Esophagus (tissue), 2 donors: ENCODE measurements around the gene IRF5. TPM values are rescaled to one million over a fixed set of nuclear protein-coding genes. Genes with fewer than 3 reads are reported as not detected.
"Not testable (repeated sequence)": the region's sequence is repeated elsewhere in the genome, so short reads cannot be mapped to it uniquely, and the experiment has no call there.

Source experiments
- H3K27ac ChIP-seq, 2 donors: one replicate each; pipeline ENCODE4 v1.5.1; 2013; ENCODE audit warnings: low read depth in 2 of 2, mild to moderate bottlenecking in 2 of 2, inconsistent platforms in 1 of 2, low read length in 1 of 2, moderate library complexity in 1 of 2
- H3K27me3 ChIP-seq, 2 donors: one replicate each; pipeline ENCODE4 v1.6.1; 2013; ENCODE audit warnings: low read length in 2 of 2, control low read depth in 1 of 2, mild to moderate bottlenecking in 1 of 2; ENCODE audit not compliant: insufficient read depth in 2 of 2, control insufficient read depth in 1 of 2
- H3K36me3 ChIP-seq, 2 donors: one replicate each; pipeline ENCODE4 v1.6.1; 2013; ENCODE audit warnings: low read length in 1 of 2; ENCODE audit not compliant: control insufficient read depth in 2 of 2, insufficient read depth in 2 of 2
- H3K4me1 ChIP-seq, 2 donors: one replicate each; pipeline ENCODE4 v1.6.1; 2013; ENCODE audit warnings: low read length in 1 of 2; ENCODE audit not compliant: control insufficient read depth in 2 of 2, insufficient read depth in 2 of 2
- H3K4me3 ChIP-seq, 2 donors: one replicate each; pipeline ENCODE4 v1.5.1; 2013; ENCODE audit warnings: low read length in 2 of 2, mild to moderate bottlenecking in 2 of 2, low read depth in 1 of 2, moderate library complexity in 1 of 2
- H3K9me3 ChIP-seq, 2 donors: one replicate each; pipeline ENCODE4 v1.6.1; 2013; ENCODE audit warnings: mild to moderate bottlenecking in 2 of 2, low read depth in 1 of 2, low read length in 1 of 2, moderate library complexity in 1 of 2; ENCODE audit not compliant: control insufficient read depth in 2 of 2, insufficient read depth in 1 of 2
- WGBS, 2 donors: extraction: QIAGEN DNeasy Blood & Tissue Kit; methylation state at CpG; one replicate each; pipeline ENCODE4 v1.1.7; 2013; 5-methylcytosine and 5-hydroxymethylcytosine counted together
- polyA plus RNA-seq, 2 donors: library from polyadenylated mRNA; stranded (reverse); fragments of 200-250 nt; gene quantifications; one replicate each; pipeline ENCODE4 v1.2.3, GENCODE V29; 2013
- donor health status: healthy with polysubstance abuse.
- donor health status: Bipolar disorder and iron deficiency.

IRF5 gene
- polyA plus RNA-seq, 2 donors, result 10.6 to 14.5 TPM

- Histone ChIP-seq H3K9me3 (no peaks in the 10 kb centered on the region), H3K27me3 (no peaks in the 10 kb centered on the region), H3K36me3 (peaks cover 3 to 5% of the 10 kb centered on the region in 2 donors), H3K4me1 (no peaks in the 10 kb centered on the region), H3K27ac (no peak overlapping the region), H3K4me3 (no peak overlapping the region)
These were observed 47.9 kb downstream of the IRF5 start for GRCh38 chr7:128985660-128986059.

- Histone ChIP-seq H3K27me3 (no peaks in the 10 kb centered on the region), H3K9me3 (no peaks in the 10 kb centered on the region), H3K4me1 (no peaks in the 10 kb centered on the region), H3K27ac (no peak overlapping the region), H3K36me3 (peaks cover 3 to 5% of the 10 kb centered on the region in 2 donors), H3K4me3 (no peak overlapping the region)
- WGBS, 2 donors, result 87 to 88% methylated on average over 3 of the region's 3 CpGs
These were observed 48.9 kb downstream of the IRF5 start for GRCh38 chr7:128986609-128987008.

- no peaks in the 10 kb centered on the region for H3K9me3 ChIP-seq
- peaks cover 1 to 3% of the 10 kb centered on the region in 2 donors for H3K36me3 ChIP-seq
- no peaks in the 10 kb centered on the region for H3K27me3 ChIP-seq
- no peak overlapping the region for H3K4me3 ChIP-seq
- no peaks in the 10 kb centered on the region for H3K4me1 ChIP-seq
- no peak overlapping the region for H3K27ac ChIP-seq
These were observed 50.6 kb downstream of the IRF5 start for GRCh38 chr7:128988372-128988771.

- Histone ChIP-seq H3K4me3 (no peak overlapping the region), H3K4me1 (no peaks in the 10 kb centered on the region), H3K27me3 (no peaks in the 10 kb centered on the region), H3K9me3 (no peaks in the 10 kb centered on the region), H3K27ac (no peak overlapping the region), H3K36me3 (peaks cover 1 to 3% of the 10 kb centered on the region in 2 donors)
- WGBS, 2 donors, result 83 to 88% methylated on average over 9 of the region's 9 CpGs
These were observed 52.2 kb downstream of the IRF5 start for GRCh38 chr7:128989961-128990360.

GRCh38 chr7:128993419-128993818 is 55.7 kb downstream of the IRF5 start:
- H3K27ac ChIP-seq, result no peak overlapping the region
- H3K4me3 ChIP-seq, result no peak overlapping the region
- no peaks in the 10 kb centered on the region for H3K27me3 ChIP-seq
- no peaks in the 10 kb centered on the region for H3K9me3 ChIP-seq
- 84 to 90% methylated on average over 2 of the region's 2 CpGs for WGBS, 2 donors
- peaks cover 0 to 6% of the 10 kb centered on the region in 2 donors for H3K36me3 ChIP-seq
- no peaks in the 10 kb centered on the region for H3K4me1 ChIP-seq

- not testable (repeated sequence) for H3K27ac ChIP-seq, H3K4me1 ChIP-seq, H3K36me3 ChIP-seq, H3K9me3 ChIP-seq, H3K4me3 ChIP-seq, H3K27me3 ChIP-seq
- 96 to 97% methylated on average over 8 of the region's 8 CpGs for WGBS, 2 donors
These were observed 56.8 kb downstream of the IRF5 start for GRCh38 chr7:128994560-128994959.

GRCh38 chr7:128997181-128997580 is 59.5 kb downstream of the IRF5 start:
- Histone ChIP-seq H3K27ac (no peak overlapping the region), H3K4me3 (no peak overlapping the region), H3K4me1 (no peaks in the 10 kb centered on the region), H3K36me3 (peaks cover 0 to 6% of the 10 kb centered on the region in 2 donors), H3K27me3 (no peaks in the 10 kb centered on the region), H3K9me3 (no peaks in the 10 kb centered on the region)
- WGBS, 2 donors, result 60 to 62% methylated on average over 5 of the region's 5 CpGs

Other genes starting within 250 kb of the IRF5 start
- 10 to 100 TPM in 1 of 2 donors, 1 to 10 TPM in 1; 8.3 to 21.6 TPM for gene CALU, start 198.6 kb upstream of the IRF5 start, polyA plus RNA-seq
- not detected for gene OPN1SW, start 162.1 kb upstream of the IRF5 start, polyA plus RNA-seq
- 1 to 10 TPM; 1.4 to 1.9 TPM for gene CCDC136, start 146.0 kb upstream of the IRF5 start, polyA plus RNA-seq
- 1 to 10 TPM; 3.1 to 7.7 TPM for gene FLNC, start 107.5 kb upstream of the IRF5 start, polyA plus RNA-seq
- 100 to 1,000 TPM; 260 to 273 TPM for gene ATP6V1F, start 75.1 kb upstream of the IRF5 start, polyA plus RNA-seq
- gene KCP, start 27.2 kb upstream of the IRF5 start, polyA plus RNA-seq, result 1 to 10 TPM; 1.4 to 5.5 TPM
- 10 to 100 TPM; 11.6 to 19.9 TPM for gene TNPO3, start 117.2 kb downstream of the IRF5 start, polyA plus RNA-seq
- gene TSPAN33, start 206.8 kb downstream of the IRF5 start, polyA plus RNA-seq, result 1 to 10 TPM; 1.8 to 3.8 TPM